GM13976 (cell line): ENCODE results near the gene OR12D1.

ENCODE experiments used
- DNase-seq: peaks from one replicate; pipeline ENCODE4 v3.0.0; 2012; ENCODE audit warnings: low spot score
- in situ Hi-C: fragments of 300-500 bp; cut with MboI; formaldehyde crosslinking; loops from one replicate; pipeline ENCODE4 v1.12.0; 2022; ENCODE audit warnings: low sequenced_read_pairs, mixed read lengths, inconsistent platforms; ENCODE audit not compliant: unreplicated experiment
- TF ChIP-seq, protein P1 (sequence below): IDR thresholded peaks from 2 replicates; pipeline ENCODE4 v1.5.1; 2012; ENCODE audit warnings: borderline replicate concordance, mild to moderate bottlenecking; ENCODE audit not compliant: insufficient read depth; ENCODE audit errors: extremely low read depth, missing control alignments, control extremely low read depth

OR12D1 gene

DNA sequence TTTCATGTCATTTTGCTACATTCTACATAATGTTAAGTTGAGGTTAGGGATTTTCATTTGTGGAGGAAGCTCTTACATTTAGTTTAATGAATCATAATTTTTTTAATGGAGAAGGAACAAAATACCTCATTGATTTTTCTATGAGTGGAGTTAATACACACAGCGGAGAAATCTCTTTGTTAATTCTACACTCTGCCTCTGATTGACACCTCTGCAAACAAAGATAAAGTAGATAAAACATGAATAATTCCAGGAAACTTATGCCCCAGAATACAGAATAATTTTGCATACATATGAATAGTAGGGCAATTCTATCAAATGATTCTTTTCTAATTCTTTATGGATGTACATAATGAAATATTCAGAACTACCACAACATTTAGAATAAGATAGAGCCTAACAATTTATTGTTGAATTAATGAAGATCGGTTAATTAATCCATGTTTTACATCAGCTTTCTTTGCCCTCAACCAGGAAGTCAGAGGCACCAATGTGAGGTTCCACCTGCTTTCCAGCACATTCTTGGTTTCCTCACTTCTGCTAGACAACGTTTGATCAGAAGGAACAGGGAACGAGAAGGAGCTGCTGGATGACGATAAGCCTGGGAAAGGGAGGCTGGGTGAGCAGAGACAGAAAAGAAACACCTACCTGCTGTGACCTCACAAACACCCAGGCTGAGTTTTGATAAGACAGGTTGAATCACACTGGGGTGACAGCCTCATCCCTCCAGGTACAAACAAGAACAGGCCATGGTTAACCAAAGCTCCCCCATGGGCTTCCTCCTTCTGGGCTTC is 46.5 kb downstream of the OR12D1 start:
- TF ChIP-seq, protein P1, sequence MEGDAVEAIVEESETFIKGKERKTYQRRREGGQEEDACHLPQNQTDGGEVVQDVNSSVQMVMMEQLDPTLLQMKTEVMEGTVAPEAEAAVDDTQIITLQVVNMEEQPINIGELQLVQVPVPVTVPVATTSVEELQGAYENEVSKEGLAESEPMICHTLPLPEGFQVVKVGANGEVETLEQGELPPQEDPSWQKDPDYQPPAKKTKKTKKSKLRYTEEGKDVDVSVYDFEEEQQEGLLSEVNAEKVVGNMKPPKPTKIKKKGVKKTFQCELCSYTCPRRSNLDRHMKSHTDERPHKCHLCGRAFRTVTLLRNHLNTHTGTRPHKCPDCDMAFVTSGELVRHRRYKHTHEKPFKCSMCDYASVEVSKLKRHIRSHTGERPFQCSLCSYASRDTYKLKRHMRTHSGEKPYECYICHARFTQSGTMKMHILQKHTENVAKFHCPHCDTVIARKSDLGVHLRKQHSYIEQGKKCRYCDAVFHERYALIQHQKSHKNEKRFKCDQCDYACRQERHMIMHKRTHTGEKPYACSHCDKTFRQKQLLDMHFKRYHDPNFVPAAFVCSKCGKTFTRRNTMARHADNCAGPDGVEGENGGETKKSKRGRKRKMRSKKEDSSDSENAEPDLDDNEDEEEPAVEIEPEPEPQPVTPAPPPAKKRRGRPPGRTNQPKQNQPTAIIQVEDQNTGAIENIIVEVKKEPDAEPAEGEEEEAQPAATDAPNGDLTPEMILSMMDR = no peak
- no peak for DNase-seq
- in situ Hi-C loops = no loop called here

DNA sequence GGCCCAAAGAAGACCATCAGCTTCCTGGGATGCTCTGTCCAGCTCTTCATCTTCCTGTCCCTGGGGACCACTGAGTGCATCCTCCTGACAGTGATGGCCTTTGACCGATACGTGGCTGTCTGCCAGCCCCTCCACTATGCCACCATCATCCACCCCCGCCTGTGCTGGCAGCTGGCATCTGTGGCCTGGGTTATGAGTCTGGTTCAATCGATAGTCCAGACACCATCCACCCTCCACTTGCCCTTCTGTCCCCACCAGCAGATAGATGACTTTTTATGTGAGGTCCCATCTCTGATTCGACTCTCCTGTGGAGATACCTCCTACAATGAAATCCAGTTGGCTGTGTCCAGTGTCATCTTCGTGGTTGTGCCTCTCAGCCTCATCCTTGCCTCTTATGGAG is 47.3 kb downstream of the OR12D1 start:
- no peak for DNase-seq
- TF ChIP-seq, protein P1 = no peak
- in situ Hi-C loops = no loop called here

DNA sequence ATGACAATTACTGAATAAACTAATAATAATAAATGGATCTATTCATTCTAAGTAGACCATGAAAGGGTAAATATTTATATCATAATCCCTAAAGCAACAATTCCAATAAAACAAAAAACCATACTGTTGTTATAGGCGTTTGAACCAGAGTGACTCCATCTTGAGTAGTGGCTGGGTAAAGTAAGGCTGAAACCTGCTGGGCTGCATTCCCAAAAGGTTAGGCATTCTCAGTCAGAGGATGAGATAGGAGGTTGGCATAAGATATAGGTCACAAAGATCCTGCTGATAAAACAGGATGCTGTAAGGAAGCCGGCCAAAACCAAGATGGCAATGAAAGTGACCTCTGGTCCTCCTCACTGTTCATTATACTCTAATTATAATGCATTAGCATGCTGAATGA is 50.6 kb downstream of the OR12D1 start:
- no peak for DNase-seq
- TF ChIP-seq, protein P1 = no peak
- in situ Hi-C loops = no loop called here

DNA sequence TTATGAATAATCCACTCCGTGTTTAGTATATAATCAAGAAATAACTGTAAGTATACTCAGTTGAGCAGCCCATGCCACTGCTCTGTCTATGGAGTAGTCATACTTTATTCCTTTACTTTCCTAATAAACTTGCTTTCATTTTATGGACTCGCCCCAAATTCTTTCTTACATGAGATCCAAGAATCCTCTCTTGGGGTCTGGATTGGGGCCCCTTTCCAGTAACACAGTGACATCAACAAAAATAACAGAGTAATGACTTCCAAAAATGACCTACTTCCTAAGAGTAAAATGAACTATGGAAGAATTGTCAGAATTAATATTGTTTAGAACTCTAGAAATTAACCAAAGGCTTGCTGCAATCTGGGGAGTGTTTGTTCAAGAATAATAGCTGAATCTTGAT is 51.1 kb downstream of the OR12D1 start:
- no peak for DNase-seq
- TF ChIP-seq, protein P1 = no peak
- in situ Hi-C loops = no loop called here

DNA sequence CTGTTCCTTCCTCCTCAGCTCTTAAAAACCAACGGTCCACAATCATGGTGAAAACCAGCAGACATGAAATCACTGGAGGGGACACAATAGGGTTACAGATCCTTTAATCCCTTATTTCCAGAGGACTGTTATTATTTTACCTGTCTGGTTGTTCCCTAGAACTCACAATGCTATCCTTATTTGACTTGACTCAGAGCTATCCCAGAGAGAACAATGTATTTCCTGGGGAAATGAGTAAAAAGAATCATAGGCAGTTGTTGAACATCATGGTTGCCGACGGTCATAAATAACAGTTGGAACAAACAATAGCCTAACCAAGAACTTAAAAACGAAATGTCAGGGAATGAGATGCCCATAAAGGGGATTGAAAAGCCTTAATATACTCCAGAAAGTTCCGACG is 51.5 kb downstream of the OR12D1 start:
- TF ChIP-seq, protein P1 = no peak
- no peak for DNase-seq
- in situ Hi-C loops = no loop called here
